Activated naive CD8-positive, alpha-beta T cell treated with anti-CD3 and anti-CD28 coated beads for 36 hours (primary cell): ENCODE measurements around the gene CARD11. TPM values are rescaled to one million over a fixed set of nuclear protein-coding genes. Genes with fewer than 3 reads are reported as not detected.
"Not testable (repeated sequence)": the region's sequence is repeated elsewhere in the genome, so short reads cannot be mapped to it uniquely, and the experiment has no call there.

Source experiments
- DNase-seq: peaks from one replicate; pipeline ENCODE4 v3.0.0; 2021
- H3K27ac Mint-ChIP-seq: one replicate; pipeline ENCODE4 v1.8.0; 2022; ENCODE audit warnings: mild to moderate bottlenecking, moderate library complexity, mixed read lengths
- H3K27me3 Mint-ChIP-seq: one replicate; pipeline ENCODE4 v1.8.0; 2022; ENCODE audit warnings: mild to moderate bottlenecking, mixed read lengths
- H3K36me3 Mint-ChIP-seq: one replicate; pipeline ENCODE4 v1.8.0; 2021; ENCODE audit warnings: mild to moderate bottlenecking, mixed read lengths
- H3K4me1 Mint-ChIP-seq: one replicate; pipeline ENCODE4 v1.8.0; 2021; ENCODE audit warnings: mixed read lengths
- H3K4me3 Mint-ChIP-seq: one replicate; pipeline ENCODE4 v1.8.0; 2022; ENCODE audit warnings: mild to moderate bottlenecking, moderate library complexity, mixed read lengths
- H3K9me3 Mint-ChIP-seq: one replicate; pipeline ENCODE4 v1.8.0; 2022; ENCODE audit warnings: mixed read lengths
- total RNA-seq, 2 experiments: library from RNA; stranded (reverse); gene quantifications; one replicate each; pipeline ENCODE4 v1.2.3, GENCODE V29; 2021

The CARD11 gene
- total RNA-seq, 2 experiments from 2014 or later = 108 to 111 TPM

- Mint-ChIP-seq H3K4me3 (no peak overlapping the region), H3K27me3 (no peaks in the 10 kb centered on the region), H3K9me3 (no peaks in the 10 kb centered on the region), H3K36me3 (peaks cover 43% of the 10 kb centered on the region), H3K4me1 (no peaks in the 10 kb centered on the region), H3K27ac (no peak overlapping the region)
- no peak for DNase-seq
Observed at GRCh38 chr7:2922866-2923265, 120.8 kb downstream of the CARD11 start.

GRCh38 chr7:2922348-2922691, 121.3 kb downstream of the CARD11 start:
- Mint-ChIP-seq H3K4me1 (no peaks in the 10 kb centered on the region), H3K36me3 (peaks cover 40% of the 10 kb centered on the region), H3K27ac (no peak overlapping the region), H3K27me3 (no peaks in the 10 kb centered on the region), H3K9me3 (no peaks in the 10 kb centered on the region), H3K4me3 (no peak overlapping the region)
- DNase-seq = no peak

- Mint-ChIP-seq H3K36me3 (peaks cover 44% of the 10 kb centered on the region), H3K4me1 (no peaks in the 10 kb centered on the region)
Observed at GRCh38 chr7:2921653-2922347, 121.9 kb downstream of the CARD11 start.

GRCh38 chr7:2920956-2921652, 122.6 kb downstream of the CARD11 start:
- H3K4me3 Mint-ChIP-seq = no peak overlapping the region
- no peaks in the 10 kb centered on the region for H3K27me3 Mint-ChIP-seq
- no peak for DNase-seq
- H3K36me3 Mint-ChIP-seq = peaks cover 44% of the 10 kb centered on the region
- H3K27ac Mint-ChIP-seq = no peak overlapping the region
- H3K4me1 Mint-ChIP-seq = no peaks in the 10 kb centered on the region
- H3K9me3 Mint-ChIP-seq = no peaks in the 10 kb centered on the region

More at GRCh38 chr7:2921653-2922347, 121.9 kb downstream of the CARD11 start:
- no peak for DNase-seq
- Mint-ChIP-seq H3K9me3 (no peaks in the 10 kb centered on the region), H3K27ac (no peak overlapping the region), H3K27me3 (no peaks in the 10 kb centered on the region), H3K4me3 (no peak overlapping the region)

- not testable (repeated sequence) for H3K27me3 Mint-ChIP-seq, H3K27ac Mint-ChIP-seq, H3K9me3 Mint-ChIP-seq, H3K4me1 Mint-ChIP-seq, H3K4me3 Mint-ChIP-seq, DNase-seq
- H3K36me3 Mint-ChIP-seq = peaks cover 39% of the 10 kb centered on the region
Observed at GRCh38 chr7:2920480-2920879, 123.2 kb downstream of the CARD11 start.

- Mint-ChIP-seq H3K9me3 (no peaks in the 10 kb centered on the region), H3K27me3 (no peaks in the 10 kb centered on the region), H3K4me1 (no peaks in the 10 kb centered on the region), H3K27ac (no peak overlapping the region), H3K36me3 (peaks cover 38% of the 10 kb centered on the region), H3K4me3 (no peak overlapping the region)
- DNase-seq = no peak
Observed at GRCh38 chr7:2920041-2920440, 123.6 kb downstream of the CARD11 start.

GRCh38 chr7:2919256-2919655, 124.4 kb downstream of the CARD11 start:
- peaks cover 38% of the 10 kb centered on the region for H3K36me3 Mint-ChIP-seq
- H3K27me3 Mint-ChIP-seq = no peaks in the 10 kb centered on the region
- DNase-seq = no peak
- no peaks in the 10 kb centered on the region for H3K9me3 Mint-ChIP-seq
- no peak overlapping the region for H3K4me3 Mint-ChIP-seq
- H3K4me1 Mint-ChIP-seq = no peaks in the 10 kb centered on the region
- no peak overlapping the region for H3K27ac Mint-ChIP-seq

- peaks cover 38% of the 10 kb centered on the region for H3K36me3 Mint-ChIP-seq
- no peak for DNase-seq
- H3K27ac Mint-ChIP-seq = peak overlapping the region; percentile 8
- no peaks in the 10 kb centered on the region for H3K27me3 Mint-ChIP-seq
- H3K9me3 Mint-ChIP-seq = no peaks in the 10 kb centered on the region
- H3K4me3 Mint-ChIP-seq = no peak overlapping the region
- no peaks in the 10 kb centered on the region for H3K4me1 Mint-ChIP-seq
Observed at GRCh38 chr7:2918406-2918805, 125.3 kb downstream of the CARD11 start.

GRCh38 chr7:2915023-2915422, 128.6 kb downstream of the CARD11 start:
- Mint-ChIP-seq H3K4me3 (no peak overlapping the region), H3K36me3 (peaks cover 32% of the 10 kb centered on the region), H3K27me3 (no peaks in the 10 kb centered on the region), H3K9me3 (no peaks in the 10 kb centered on the region), H3K4me1 (no peaks in the 10 kb centered on the region), H3K27ac (no peak overlapping the region)
- DNase-seq = no peak

- no peaks in the 10 kb centered on the region for H3K4me1 Mint-ChIP-seq
- peaks cover 33% of the 10 kb centered on the region for H3K36me3 Mint-ChIP-seq
- H3K27ac Mint-ChIP-seq = no peak overlapping the region
- H3K9me3 Mint-ChIP-seq = no peaks in the 10 kb centered on the region
- DNase-seq = no peak
- H3K27me3 Mint-ChIP-seq = no peaks in the 10 kb centered on the region
- H3K4me3 Mint-ChIP-seq = no peak overlapping the region
Observed at GRCh38 chr7:2913760-2914387, 129.8 kb downstream of the CARD11 start.

- Mint-ChIP-seq H3K27ac (no peak overlapping the region), H3K4me1 (no peaks in the 10 kb centered on the region), H3K4me3 (no peak overlapping the region), H3K9me3 (no peaks in the 10 kb centered on the region), H3K36me3 (peaks cover 38% of the 10 kb centered on the region), H3K27me3 (no peaks in the 10 kb centered on the region)
- DNase-seq = no peak
Observed at GRCh38 chr7:2912684-2913439, 130.8 kb downstream of the CARD11 start.

GRCh38 chr7:2911466-2911865, 132.2 kb downstream of the CARD11 start:
- H3K9me3 Mint-ChIP-seq = no peaks in the 10 kb centered on the region
- H3K27me3 Mint-ChIP-seq = no peaks in the 10 kb centered on the region
- H3K4me3 Mint-ChIP-seq = no peak overlapping the region
- H3K4me1 Mint-ChIP-seq = no peaks in the 10 kb centered on the region
- H3K36me3 Mint-ChIP-seq = peaks cover 45% of the 10 kb centered on the region
- peak overlapping the region; percentile 34 for H3K27ac Mint-ChIP-seq
- DNase-seq = no peak

- Mint-ChIP-seq H3K27me3 (no peaks in the 10 kb centered on the region), H3K36me3 (peaks cover 60% of the 10 kb centered on the region), H3K9me3 (no peaks in the 10 kb centered on the region), H3K27ac (no peak overlapping the region), H3K4me3 (no peak overlapping the region), H3K4me1 (no peaks in the 10 kb centered on the region)
- no peak for DNase-seq
Observed at GRCh38 chr7:2909471-2910039, 134.1 kb downstream of the CARD11 start.

GRCh38 chr7:2909043-2909442, 134.6 kb downstream of the CARD11 start:
- Mint-ChIP-seq H3K27me3 (no peaks in the 10 kb centered on the region), H3K36me3 (peaks cover 60% of the 10 kb centered on the region), H3K4me3 (no peak overlapping the region), H3K4me1 (peaks cover 1% of the 10 kb centered on the region), H3K9me3 (no peaks in the 10 kb centered on the region), H3K27ac (no peak overlapping the region)
- no peak for DNase-seq
